GM19238 (cell line): ENCODE data around the gene ADORA2B.
"Not testable (repeated sequence)": the region's sequence is repeated elsewhere in the genome, so short reads cannot be mapped to it uniquely, and the experiment has no call there.

Source experiments
- DNase-seq: peaks from one replicate; pipeline ENCODE4 v3.0.0; 2011; ENCODE audit warnings: low spot score; ENCODE audit not compliant: insufficient read length

The ADORA2B gene

GRCh38 chr17:15921640-15922039 lies 23.3 kb upstream of the ADORA2B start:
- DNase-seq, result no peak

- DNase-seq, result no peak
Measured at GRCh38 chr17:15922586-15922985, 22.3 kb upstream of the ADORA2B start.

GRCh38 chr17:15926039-15926740 lies 18.7 kb upstream of the ADORA2B start:
- no peak for DNase-seq

DNA sequence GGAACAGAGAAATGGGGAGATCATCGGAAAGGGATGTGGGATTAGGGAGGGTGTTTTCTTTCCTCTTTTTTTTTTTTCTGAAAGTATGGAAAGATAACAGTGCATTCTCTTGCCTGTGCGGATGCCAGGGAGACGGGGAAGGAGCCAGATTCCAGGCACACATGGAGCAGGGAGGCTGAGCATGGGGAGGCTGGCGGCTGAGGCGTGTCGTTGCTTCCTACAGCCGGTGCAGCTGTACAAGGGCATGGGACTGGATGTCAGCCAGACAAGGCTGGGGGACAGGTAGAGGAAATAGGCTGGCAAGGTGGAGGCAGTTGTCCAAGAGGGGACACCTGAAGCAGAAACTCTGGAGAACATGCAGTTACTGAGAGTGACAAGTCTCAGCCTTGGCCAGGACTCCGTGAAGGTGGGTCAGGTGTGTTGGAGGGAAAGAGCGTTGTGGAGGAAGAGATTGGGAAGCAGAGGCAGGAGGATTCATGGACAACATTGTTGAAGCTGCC lies 16.6 kb upstream of the ADORA2B start:
- no peak for DNase-seq

- DNase-seq, result no peak
Measured at GRCh38 chr17:15929941-15930340, 15.0 kb upstream of the ADORA2B start.

DNA sequence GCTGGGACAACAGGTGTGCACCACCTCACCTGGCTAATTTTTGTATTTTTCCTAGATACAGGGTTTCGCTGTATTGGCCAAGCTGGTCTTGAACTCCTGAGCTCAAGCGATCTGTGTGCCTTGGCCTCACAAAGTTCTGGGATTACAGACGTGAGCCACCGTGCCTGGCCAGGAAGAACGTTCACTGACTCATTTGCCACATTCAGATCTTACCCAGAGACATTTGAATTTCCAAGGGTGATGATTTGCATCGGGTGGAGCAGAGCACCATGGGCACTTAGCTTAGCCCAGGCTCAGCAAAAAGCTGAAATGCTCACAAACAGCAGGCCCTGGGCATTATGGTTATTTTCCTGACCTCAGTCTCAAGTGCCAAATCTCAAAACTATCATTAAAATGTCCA lies 14.5 kb upstream of the ADORA2B start:
- no peak for DNase-seq

GRCh38 chr17:15931394-15931793 lies 13.5 kb upstream of the ADORA2B start:
- DNase-seq, result no peak

DNA sequence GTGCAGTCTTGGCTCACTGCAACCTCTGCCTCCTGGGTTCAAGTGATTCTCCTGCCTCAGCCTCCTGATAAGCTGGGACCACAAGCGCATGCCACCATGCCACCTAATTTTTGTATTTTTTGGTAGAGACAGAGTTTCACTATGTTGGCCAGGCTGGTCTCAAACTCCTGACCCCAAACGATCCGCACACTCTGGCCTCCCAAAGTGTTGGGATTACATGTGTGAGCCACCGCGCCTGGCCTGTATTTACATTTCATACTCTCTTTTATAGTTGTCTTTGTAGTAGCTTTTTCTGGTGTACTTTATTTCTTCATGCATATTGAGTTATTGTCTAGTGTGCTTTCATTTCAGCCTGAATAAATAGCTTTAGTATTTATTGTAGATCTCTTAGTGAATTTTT lies 10.1 kb upstream of the ADORA2B start:
- DNase-seq, result no peak

GRCh38 chr17:15935891-15936290 lies 9.0 kb upstream of the ADORA2B start:
- DNase-seq, result no peak

GRCh38 chr17:15936481-15936880 lies 8.4 kb upstream of the ADORA2B start:
- not testable (repeated sequence) for DNase-seq

GRCh38 chr17:15941781-15942180 lies 3.1 kb upstream of the ADORA2B start:
- no peak for DNase-seq

DNA sequence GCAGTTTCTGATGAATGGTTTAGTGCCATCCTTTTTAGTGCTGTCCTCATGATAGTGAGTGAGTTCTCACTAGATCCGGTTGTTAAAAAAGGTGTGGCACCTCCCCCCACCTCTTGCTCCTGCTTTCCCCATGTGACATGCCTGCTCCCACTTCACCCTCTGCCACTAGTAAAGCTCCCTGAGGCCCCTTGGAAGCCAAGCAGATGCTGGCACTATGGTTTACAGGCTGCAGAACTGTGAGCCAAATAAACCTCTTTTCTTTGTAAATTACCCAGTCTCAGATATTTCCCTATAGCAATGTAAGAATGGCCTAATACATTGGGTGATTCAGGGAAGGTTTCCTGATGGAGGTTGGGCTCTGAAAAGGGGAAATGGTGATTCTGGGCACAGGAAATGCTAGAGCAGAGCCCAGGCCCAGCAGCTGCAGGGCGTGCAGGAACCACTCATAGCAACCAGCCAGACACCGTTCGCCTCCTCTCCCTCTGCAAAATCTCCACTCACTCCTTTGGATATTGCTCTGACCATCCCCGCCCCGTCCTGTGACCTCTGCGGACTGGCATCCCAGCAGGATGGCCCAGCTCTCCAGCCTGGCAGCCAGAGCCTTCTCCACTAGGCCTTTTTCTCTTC lies 2.6 kb upstream of the ADORA2B start:
- no peak for DNase-seq

- no peak for DNase-seq
Measured at GRCh38 chr17:15943971-15944758, 765 bp upstream of the ADORA2B start.

- DNase-seq, result no peak
Measured at GRCh38 chr17:15945527-15946191, 729 bp downstream of the ADORA2B start.

DNA sequence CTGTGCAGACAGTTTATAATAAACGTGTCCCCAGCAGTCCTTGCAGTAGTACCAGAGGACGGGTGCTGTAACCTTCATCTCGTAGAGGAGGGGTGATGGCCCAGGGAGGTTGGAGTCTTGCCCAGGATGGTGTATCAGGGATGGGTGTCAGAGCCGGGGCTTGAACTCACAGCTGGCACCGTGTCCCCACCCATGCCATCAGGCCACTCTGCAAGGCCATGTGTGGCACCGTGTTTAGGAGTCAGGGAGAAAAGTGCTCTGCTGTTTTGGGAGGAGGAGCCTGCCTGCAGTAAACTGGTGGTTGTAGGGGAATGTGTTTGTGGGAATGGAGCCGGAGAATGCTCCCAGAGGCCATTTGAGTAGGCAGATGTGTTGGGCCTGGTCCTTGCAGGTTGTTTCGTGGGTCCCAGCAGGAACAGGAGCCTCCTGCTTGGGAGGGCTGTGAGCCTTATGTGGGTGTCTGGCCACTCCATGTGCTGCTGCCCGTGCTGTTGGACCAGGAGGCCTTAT lies 1.7 kb downstream of the ADORA2B start:
- DNase-seq, result no peak

DNA sequence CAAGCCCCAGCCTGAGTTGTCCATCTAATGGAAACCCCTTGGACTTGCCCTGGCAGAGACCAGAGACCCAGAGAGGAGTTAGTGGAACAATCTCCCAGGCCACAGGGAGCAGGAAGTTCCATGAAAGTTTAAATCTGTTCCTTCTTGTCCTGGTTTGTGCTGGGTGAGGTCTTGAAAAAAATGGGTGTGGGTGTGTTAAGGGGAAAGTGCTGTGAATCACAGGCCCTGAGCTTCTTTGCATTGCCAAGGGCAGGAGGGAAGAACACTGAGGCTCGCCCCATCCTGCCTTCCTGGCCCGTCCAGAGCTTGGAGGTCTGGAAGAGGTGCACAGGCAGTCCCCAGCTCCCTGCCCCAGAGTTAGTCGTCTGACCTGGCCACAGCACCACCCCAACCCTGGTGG lies 2.3 kb downstream of the ADORA2B start:
- DNase-seq, result no peak

- no peak for DNase-seq
Measured at GRCh38 chr17:15947976-15948752, 3.2 kb downstream of the ADORA2B start.

- no peak for DNase-seq
Measured at GRCh38 chr17:15951368-15952047, 6.6 kb downstream of the ADORA2B start.

- no peak for DNase-seq
Measured at GRCh38 chr17:15952048-15952532, 7.2 kb downstream of the ADORA2B start.
